Transverse colon (tissue), 4 donors: Measurements from ENCODE around the gene HVCN1.

ENCODE experiments used
- CTCF ChIP-seq, 5 experiments: fragments of 200-600 bp in 3 of 5; fragments of 450-650 bp in 2 of 5; sonication (generic) in 3 of 5; IDR thresholded peaks; 1 replicate in 2 of 5; 2 replicates in 3 of 5; pipeline ENCODE4 v1.5.1; 2016 to 2017; ENCODE audit warnings: antibody characterized with exemption in 5 of 5, inconsistent platforms in 3 of 5, mild to moderate bottlenecking in 2 of 5, moderate library complexity in 1 of 5
- POLR2A ChIP-seq: fragments of 450-650 bp; IDR thresholded peaks from one replicate; pipeline ENCODE4 v1.6.1; 2016; ENCODE audit warnings: antibody characterized with exemption, mild to moderate bottlenecking, moderate library complexity
- POLR2AphosphoS5 ChIP-seq, 3 donors: sonication (generic); formaldehyde crosslinking; IDR thresholded peaks; one replicate each; pipeline ENCODE4 v1.6.1; 2016; ENCODE audit warnings: antibody characterized with exemption in 3 of 3

GRCh38 chr12:110683888-110684287 lies 5.0 kb downstream of the HVCN1 start:
- TF ChIP-seq CTCF (IDR thresholded peaks at IDR 0.05) (no peak), POLR2A (no peak), POLR2AphosphoS5 (IDR thresholded peaks at IDR 0.05) (no peak)
